ENCODE measurements around the gene ZNF19. TPM values are rescaled to one million over a fixed set of nuclear protein-coding genes. Genes with fewer than 3 reads are reported as not detected.

ZNF19 gene
- total and polyA plus RNA-seq, 2 of the 8 experiments (the other 6 are each of a cell fraction or from before 2014, with no cell fraction given), result 1.5 to 3.5 TPM

DNA sequence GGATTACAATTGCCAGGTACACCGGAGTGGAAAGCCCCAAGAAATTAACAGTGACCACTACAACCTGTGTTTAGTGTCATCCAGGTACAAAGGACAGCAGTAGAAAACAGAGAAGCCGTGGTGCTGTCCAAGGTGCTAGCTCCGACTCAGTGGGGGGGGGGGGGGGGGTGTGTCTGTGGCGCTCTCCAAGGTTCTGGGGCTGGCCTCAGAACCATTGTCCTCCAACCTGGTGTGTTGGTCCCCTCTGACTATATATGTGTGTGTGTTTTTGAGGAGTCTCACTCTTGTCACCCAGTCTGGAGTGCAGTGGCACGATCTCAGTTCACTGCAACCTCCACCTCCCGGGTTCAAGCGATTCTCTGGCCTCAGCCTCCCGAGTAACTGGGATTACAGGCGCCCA lies 21.3 kb downstream of the ZNF19 start:
- H3K14ac ChIP-seq (ENCODE audit: insufficient read length), result no peak overlapping the region
- H3K4me3 ChIP-seq (ENCODE audit: extremely low read depth in 1 of 4, insufficient read depth in 2 of 4, low read depth in 3 of 4, low read length in 4 of 4), result no peak overlapping the region
- no peaks in the 10 kb centered on the region for H3K27me3 ChIP-seq (replicated peaks in 1 of 4; ENCODE audit: control insufficient read depth in 3 of 4, extremely low read depth in 1 of 4, insufficient read depth in 3 of 4, low read length in 3 of 4)
- no peak overlapping the region for H2BK20ac ChIP-seq (ENCODE audit: low read length)
- no peak overlapping the region for H2BK120ac ChIP-seq (replicated peaks; ENCODE audit: low read depth, low read length)
- no peak overlapping the region for H2AK5ac ChIP-seq (ENCODE audit: low read depth, low read length)
- H3K23me2 ChIP-seq (ENCODE audit: low read depth, low read length), result no peaks in the 10 kb centered on the region
- no peak overlapping the region for H2BK15ac ChIP-seq (ENCODE audit: low read length)
- no peak overlapping the region for H4K8ac ChIP-seq (ENCODE audit: extremely low read depth, insufficient read depth, low read length)
- H3K9me3 ChIP-seq (ENCODE audit: insufficient read depth in 2 of 2, low read depth in 1 of 2, low read length in 1 of 2), result no peaks in the 10 kb centered on the region
- no peak overlapping the region for H4K91ac ChIP-seq (replicated peaks; ENCODE audit: insufficient read length, low read length)
- no peak overlapping the region for H3K27ac ChIP-seq (ENCODE audit: low read depth, low read length)
- CTCF ChIA-PET (ENCODE audit: partially characterized antibody), result interaction anchor here (1.0 to 2.1 kb wide), 5 partner anchors 12 to 59 kb away, joined by 3 to 7 read pairs (median 5); partner anchors contain the start of genes CHST4 and ZNF19
- no peak overlapping the region for H3K4ac ChIP-seq (replicated peaks; ENCODE audit: insufficient read length, low read depth, low read length)
- H2BK12ac ChIP-seq (ENCODE audit: low read depth, low read length), result no peak overlapping the region
- no peak overlapping the region for H3K18ac ChIP-seq (ENCODE audit: extremely low read depth, low read length)
- no peak overlapping the region for H3K23ac ChIP-seq (ENCODE audit: insufficient read length)
- FAIRE-seq (no peak), DNase-seq (ENCODE audit: low read depth in 1 of 2, low spot score in 2 of 2) (no peak)
- POLR2A ChIA-PET (ENCODE audit: partially characterized antibody), result interaction anchor here (1.2 kb wide), 1 partner anchor 20 kb away, joined by 3 read pairs; no protein-coding TSS in a partner anchor
- 51% methylated on average over 9 of the region's 9 CpGs; no CpG with 5 or more reads in 1 of the 2 experiments for WGBS, 2 experiments (ENCODE audit: extremely low coverage in 1 of 2, insufficient coverage in 1 of 2, insufficient read length in 1 of 2, insufficient replicate concordance in 2 of 2, low coverage in 1 of 2, low lambda C conversion rate in 2 of 2, missing lambda C conversion rate in 1 of 2)
- peaks cover 0 to 2% of the 10 kb centered on the region in 2 experiments for H4K20me1 ChIP-seq (replicated peaks in 1 of 2; ENCODE audit: control insufficient read depth in 1 of 2, insufficient read depth in 2 of 2, low read length in 2 of 2)
- no peaks in the 10 kb centered on the region for H3K4me1 ChIP-seq (replicated peaks in 1 of 4; ENCODE audit: control insufficient read depth in 3 of 4, insufficient read depth in 4 of 4, low read length in 3 of 4)
- no peak overlapping the region for H3K56ac ChIP-seq (replicated peaks; ENCODE audit: insufficient read length, low read depth, low read length)
- H3K79me1 ChIP-seq (ENCODE audit: low read depth, low read length), result no peaks in the 10 kb centered on the region
- H3K79me2 ChIP-seq (ENCODE audit: control insufficient read depth in 1 of 2, insufficient read depth in 2 of 2, low read length in 2 of 2), result no peaks in the 10 kb centered on the region
- H3K4me2 ChIP-seq (ENCODE audit: insufficient read depth in 1 of 2, low read depth in 2 of 2, low read length in 2 of 2), result no peak overlapping the region
- no peak overlapping the region for H2BK5ac ChIP-seq (ENCODE audit: low read depth, low read length)
- H2AFZ ChIP-seq (ENCODE audit: low read length), result no peak overlapping the region
- H3K36me3 ChIP-seq (ENCODE audit: control insufficient read depth in 2 of 4, insufficient read depth in 4 of 4, low read length in 3 of 4), result no peaks in the 10 kb centered on the region
- no peak overlapping the region for H4K5ac ChIP-seq (ENCODE audit: insufficient read length, low read depth, low read length)
- H3K9ac ChIP-seq (replicated peaks in 1 of 4; ENCODE audit: extremely low read depth in 1 of 4, low read depth in 3 of 4, low read length in 3 of 4), result no peak overlapping the region
- TF ChIP-seq, protein P1, sequence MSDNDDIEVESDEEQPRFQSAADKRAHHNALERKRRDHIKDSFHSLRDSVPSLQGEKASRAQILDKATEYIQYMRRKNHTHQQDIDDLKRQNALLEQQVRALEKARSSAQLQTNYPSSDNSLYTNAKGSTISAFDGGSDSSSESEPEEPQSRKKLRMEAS (IDR thresholded peaks at IDR 0.05), result no peak
- TF ChIP-seq KDM5A (IDR thresholded peaks at IDR 0.05; ENCODE audit: low read length) (no peak), JUN (IDR thresholded peaks at IDR 0.05; ENCODE audit: low read depth, low read length) (no peak), CTBP2 (IDR thresholded peaks at IDR 0.05; ENCODE audit: borderline replicate concordance, insufficient read depth, insufficient read length, low read length) (no peak), POLR2AphosphoS5 (IDR thresholded peaks at IDR 0.05; ENCODE audit: low read depth, low read length) (no peak), GABPA (IDR thresholded peaks at IDR 0.05; ENCODE audit: borderline replicate concordance, insufficient read depth, low read length) (no peak), HDAC6 (IDR thresholded peaks at IDR 0.05; ENCODE audit: low read depth, low read length) (no peak), PHF8 (conservative IDR thresholded peaks at IDR 0.05; ENCODE audit: low read depth, low read length) (no peak), SP2 (IDR thresholded peaks at IDR 0.05; ENCODE audit: low read length) (no peak), TAF7 (optimal IDR thresholded peaks at IDR 0.05; ENCODE audit: borderline replicate concordance, low read depth, low read length) (peak; percentile 91), EP300 (IDR thresholded peaks at IDR 0.05; ENCODE audit: borderline replicate concordance in 1 of 2, low read depth in 2 of 2, low read length in 2 of 2) (0 out of 3 replicates have a peak, but pooled peaks of 1 of the 2 experiments have one; percentile 14), SRF (IDR thresholded peaks at IDR 0.05; ENCODE audit: low read depth, low read length) (no peak)
- TF ChIP-seq, protein P2, sequence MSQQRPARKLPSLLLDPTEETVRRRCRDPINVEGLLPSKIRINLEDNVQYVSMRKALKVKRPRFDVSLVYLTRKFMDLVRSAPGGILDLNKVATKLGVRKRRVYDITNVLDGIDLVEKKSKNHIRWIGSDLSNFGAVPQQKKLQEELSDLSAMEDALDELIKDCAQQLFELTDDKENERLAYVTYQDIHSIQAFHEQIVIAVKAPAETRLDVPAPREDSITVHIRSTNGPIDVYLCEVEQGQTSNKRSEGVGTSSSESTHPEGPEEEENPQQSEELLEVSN (IDR thresholded peaks at IDR 0.05), result no peak

All from H1 (cell line).